GM18867 (cell line): Measurements from ENCODE around the gene ABCC6.
"Not testable (repeated sequence)": the region's sequence is repeated elsewhere in the genome, so short reads cannot be mapped to it uniquely, and the experiment has no call there.

Experiments used
- ATAC-seq: cut with Tn5 transposase; IDR thresholded peaks from one replicate; pipeline ENCODE4 v1.9.1; 2021; ENCODE audit warnings: mild to moderate bottlenecking, moderate library complexity; ENCODE audit not compliant: unreplicated experiment

The ABCC6 gene

GRCh38 chr16:16120044-16120381, 103.3 kb downstream of the ABCC6 start:
- ATAC-seq, result no peak

DNA sequence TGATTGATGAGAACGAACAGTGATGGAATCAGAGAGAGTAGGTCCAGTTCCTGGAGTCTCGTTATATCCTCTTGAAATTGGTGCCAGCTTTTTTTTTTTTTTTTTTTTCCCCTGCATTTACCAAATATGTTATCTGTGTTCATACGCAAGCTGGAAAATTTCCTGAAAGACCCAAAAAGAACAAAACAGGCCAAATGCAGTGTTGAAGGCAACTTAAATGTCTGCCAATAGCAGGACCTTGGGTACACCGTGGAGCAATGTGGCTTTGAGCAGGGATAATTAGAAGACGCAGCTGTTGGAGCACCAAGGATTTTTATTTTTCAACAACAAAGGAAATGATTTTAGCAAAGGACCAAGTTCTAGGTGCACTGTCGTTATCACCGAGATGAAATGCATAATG, 105.0 kb downstream of the ABCC6 start:
- no peak for ATAC-seq

DNA sequence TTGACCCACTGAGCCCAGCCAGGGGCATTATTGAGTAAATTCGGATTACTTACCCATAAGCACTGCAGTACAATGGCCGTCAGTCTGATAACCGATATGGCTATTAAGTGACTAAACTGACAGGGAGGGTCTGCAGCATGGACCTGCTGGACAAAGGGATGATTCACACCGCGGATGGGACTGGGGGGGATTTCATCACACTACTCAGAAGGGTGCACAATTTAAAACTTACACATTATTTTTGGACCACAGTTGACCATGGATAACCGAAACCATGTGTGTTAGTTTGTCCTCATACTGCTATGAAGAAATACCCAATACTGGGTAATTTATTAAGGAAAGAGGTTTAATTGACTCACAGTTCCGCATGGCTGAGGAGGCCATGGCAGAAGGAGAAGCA, 106.5 kb downstream of the ABCC6 start:
- no peak for ATAC-seq

DNA sequence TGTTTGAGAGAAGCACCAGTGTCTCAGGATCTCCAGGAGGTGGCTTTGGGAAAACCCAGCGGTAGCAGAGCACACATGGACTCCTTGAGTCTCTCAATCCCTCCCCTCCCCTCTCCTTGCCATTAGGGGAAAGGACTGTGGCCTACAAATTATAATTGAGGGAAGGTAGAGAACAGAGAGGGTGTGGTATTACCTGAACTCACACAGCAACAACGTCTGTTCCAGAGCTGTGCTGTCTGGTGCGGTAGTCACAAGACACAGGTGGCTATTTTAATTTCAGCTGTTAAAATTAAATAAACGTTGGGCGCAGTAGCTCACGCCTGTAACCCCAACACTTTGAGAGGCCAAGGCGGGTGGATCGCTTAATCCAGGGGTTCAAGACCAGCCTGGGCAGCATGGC, 110.2 kb downstream of the ABCC6 start:
- ATAC-seq, result no peak

- no peak for ATAC-seq
These were observed 110.7 kb downstream of the ABCC6 start for GRCh38 chr16:16112450-16113053.

GRCh38 chr16:16111639-16112038, 111.7 kb downstream of the ABCC6 start:
- no peak for ATAC-seq

- ATAC-seq, result no peak
These were observed 113.2 kb downstream of the ABCC6 start for GRCh38 chr16:16110111-16110490.

DNA sequence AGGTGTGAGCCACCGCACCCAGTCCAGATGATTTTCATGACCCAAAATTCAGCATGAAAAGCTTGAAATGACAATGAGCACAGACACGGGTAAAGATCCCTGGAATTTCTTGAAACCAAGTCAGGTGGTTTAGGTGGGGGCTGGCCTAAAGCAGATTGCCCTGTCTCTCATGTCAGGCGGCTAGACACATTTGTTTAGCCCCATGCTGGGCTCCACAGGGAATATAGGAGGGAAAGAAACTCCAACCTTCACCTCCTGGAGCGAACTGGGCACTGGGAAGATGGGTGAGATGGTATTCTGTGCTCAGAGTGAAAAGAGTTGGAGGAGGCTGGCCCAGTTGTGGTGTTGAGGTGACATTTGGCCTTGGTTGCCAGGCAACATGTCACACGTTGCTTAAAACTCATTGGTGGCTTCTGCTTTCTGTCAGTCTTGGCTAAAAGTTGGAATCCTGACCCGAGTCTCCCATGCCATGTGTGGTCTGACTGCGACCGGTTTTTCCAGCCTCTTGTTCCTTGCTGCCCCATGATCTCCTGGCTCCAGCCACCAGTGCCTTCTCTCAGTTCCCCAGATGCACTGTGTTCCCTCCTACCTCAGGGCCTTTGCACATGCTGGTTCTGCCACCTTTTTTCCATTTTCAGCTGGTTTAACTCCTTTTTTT, 113.7 kb downstream of the ABCC6 start:
- ATAC-seq, result no peak

DNA sequence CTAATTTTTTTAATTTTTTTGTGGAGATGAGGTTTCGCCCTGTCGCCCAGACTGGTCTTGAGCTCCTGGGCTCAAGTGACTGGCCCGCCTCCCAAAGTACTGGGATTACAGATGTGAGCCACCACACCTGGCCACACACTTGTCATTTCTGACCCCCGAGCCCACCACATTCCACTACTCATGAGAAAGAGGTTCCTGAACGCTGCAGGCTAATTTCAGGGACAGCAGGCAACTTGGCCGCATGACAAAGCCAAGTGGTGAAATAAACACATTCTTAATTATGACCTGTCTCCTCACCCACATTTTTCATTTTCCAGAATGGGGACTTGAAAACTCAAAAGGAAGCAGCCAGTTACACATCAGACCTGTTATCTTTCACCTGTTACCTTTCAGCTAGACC, 114.5 kb downstream of the ABCC6 start:
- no peak for ATAC-seq

DNA sequence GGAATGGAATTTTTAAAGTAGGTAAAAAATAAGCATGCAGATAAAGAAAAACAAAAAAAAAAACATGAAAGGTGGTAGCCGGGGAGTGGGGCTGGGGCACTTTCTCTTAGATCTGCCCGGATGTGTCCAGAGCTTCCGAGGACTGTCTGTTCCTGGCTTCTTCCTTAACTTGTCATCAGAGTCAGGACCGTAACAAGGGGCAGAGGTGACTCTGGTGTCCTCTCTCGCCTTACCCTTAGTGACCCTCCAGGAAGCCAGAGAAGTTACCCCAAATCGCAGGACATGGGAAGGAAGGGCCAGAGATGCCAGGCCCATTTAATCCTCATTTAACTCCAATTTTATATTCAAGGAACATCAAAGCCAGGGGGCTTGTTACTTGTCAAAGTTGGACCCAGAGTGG, 115.5 kb downstream of the ABCC6 start:
- no peak for ATAC-seq

DNA sequence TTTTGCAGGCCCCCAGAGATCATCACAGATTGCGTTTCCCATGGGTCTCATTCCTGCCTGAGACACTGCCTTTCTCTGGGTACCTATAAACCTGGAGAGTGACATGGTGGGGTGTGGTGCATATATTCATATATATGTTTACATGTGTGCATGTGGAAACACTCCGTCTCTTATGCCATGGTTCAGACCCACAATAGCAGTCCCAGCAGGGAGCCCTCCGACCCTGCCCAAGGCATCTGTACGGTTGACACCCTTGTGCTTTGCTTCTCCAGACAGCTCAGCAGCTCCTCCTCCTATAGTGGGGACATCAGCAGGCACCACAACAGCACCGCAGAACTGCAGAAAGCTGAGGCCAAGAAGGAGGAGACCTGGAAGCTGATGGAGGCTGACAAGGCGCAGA, 116.8 kb downstream of the ABCC6 start:
- ATAC-seq, result no peak

DNA sequence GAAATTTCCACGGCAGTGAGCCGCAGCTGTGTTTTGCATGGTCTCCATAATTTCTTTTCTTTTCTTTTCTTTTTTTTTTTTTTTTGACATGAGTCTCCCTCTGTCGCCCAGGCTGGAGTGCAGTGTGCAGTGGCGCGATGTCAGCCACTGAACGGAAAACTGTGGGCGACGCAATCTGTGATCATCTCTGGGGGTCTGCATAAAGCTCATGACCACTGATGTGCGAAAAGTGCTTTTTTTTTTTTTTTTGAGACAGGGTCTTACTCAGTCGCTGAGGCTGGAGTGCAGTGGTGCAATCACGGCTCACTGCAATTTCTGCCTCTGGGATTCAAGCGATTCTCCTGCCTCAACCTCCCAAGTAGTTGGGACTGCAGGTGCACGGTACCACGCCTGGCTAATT, 117.6 kb downstream of the ABCC6 start:
- no peak for ATAC-seq

- not testable (repeated sequence) for ATAC-seq
These were observed 118.5 kb downstream of the ABCC6 start for GRCh38 chr16:16104804-16105141.

- not testable (repeated sequence) for ATAC-seq
These were observed 119.0 kb downstream of the ABCC6 start for GRCh38 chr16:16104132-16104803.

DNA sequence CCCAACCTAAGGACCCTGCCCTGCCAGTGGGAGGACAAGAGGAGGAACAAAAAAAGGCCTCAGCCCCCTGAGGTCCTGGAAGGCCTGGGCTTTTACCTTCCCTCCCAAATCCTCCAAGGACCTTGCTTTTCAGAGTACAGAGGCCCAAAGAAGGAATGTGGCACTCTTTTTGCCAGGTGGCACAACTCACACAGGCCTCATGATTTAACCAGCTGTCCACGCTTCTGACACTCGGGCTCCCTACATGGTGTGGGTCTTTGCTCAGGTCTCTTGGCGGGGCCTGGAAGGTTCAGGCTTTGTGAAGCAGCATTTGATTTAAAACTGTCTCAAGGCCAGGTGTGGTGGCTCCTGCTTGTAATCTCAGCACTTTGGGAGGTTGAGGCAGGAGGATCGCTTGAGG, 120.6 kb downstream of the ABCC6 start:
- no peak for ATAC-seq

GRCh38 chr16:16101585-16101984, 121.7 kb downstream of the ABCC6 start:
- no peak for ATAC-seq

DNA sequence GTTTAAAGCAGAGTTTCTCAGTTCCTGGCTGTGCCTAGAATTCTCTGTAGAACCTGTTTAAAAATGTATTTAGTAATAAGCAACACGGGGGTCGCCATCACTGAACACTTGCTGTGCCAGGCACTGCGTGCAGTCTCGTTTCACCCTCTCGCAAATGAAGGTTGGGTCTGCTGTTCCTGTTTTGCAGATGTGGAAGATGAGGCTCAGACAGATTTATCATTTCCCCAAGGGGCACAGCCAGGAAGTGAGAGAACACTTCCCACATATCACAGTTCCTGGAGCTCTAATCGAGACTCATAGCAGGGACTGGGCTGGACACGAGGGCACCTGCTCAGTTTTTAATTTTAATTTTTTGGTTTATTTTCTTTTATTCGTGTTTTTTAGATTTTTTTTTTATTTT, 122.7 kb downstream of the ABCC6 start:
- ATAC-seq, result no peak

GRCh38 chr16:16099320-16099719, 124.0 kb downstream of the ABCC6 start:
- ATAC-seq, result no peak
